Cardiac muscle cell (in vitro differentiated cells and primary cell): ENCODE data around the gene GPR15. TPM values are rescaled to one million over a fixed set of nuclear protein-coding genes. Genes with fewer than 3 reads are reported as not detected.

Source experiments
- DNase-seq, 2 donors: peaks; one replicate each; pipeline versions ENCODE4 v3.0.0 to v3.0.0-alpha.2; 2010 to 2017; ENCODE audit warnings: low read depth in 1 of 2, low spot score in 1 of 2
- H3K27ac ChIP-seq: fragments of 200-600 bp; sonication (generic); 2 replicates; pipeline ENCODE4 v1.5.1; 2016
- H3K27me3 ChIP-seq: fragments of 200-600 bp; sonication (generic); 2 replicates; pipeline ENCODE4 v1.6.0; 2016; ENCODE audit warnings: control low read depth
- H3K36me3 ChIP-seq: fragments of 200-600 bp; sonication (generic); 2 replicates; pipeline ENCODE4 v1.5.1; 2016; ENCODE audit warnings: control low read depth
- H3K4me1 ChIP-seq: fragments of 200-600 bp; sonication (generic); 2 replicates; pipeline ENCODE4 v1.8.1; 2017; ENCODE audit warnings: low read depth, mild to moderate bottlenecking, mixed run types
- H3K4me3 ChIP-seq: fragments of 200-600 bp; sonication (generic); 2 replicates; pipeline ENCODE4 v1.5.1; 2016; ENCODE audit warnings: mild to moderate bottlenecking
- H3K9me3 ChIP-seq: fragments of 200-600 bp; sonication (generic); 2 replicates; pipeline ENCODE4 v1.5.1; 2017; ENCODE audit warnings: low read depth, mild to moderate bottlenecking, control low read depth
- polyA plus RNA-seq: library from polyadenylated mRNA; unstranded; fragments of >200 nt; fragmentation: Nextera tagmentation; extraction: Ambion mirVana; gene quantifications from 2 replicates; pipeline ENCODE4 v1.2.1, GENCODE V29; 2016
- total RNA-seq: library from RNA; depleted of rRNA; stranded (reverse); fragments of >200 nt; gene quantifications from 2 replicates; pipeline ENCODE4 v1.2.3, GENCODE V29; 2016
- TF ChIP-seq, protein P1 (sequence below): IDR thresholded peaks from 2 replicates; pipeline ENCODE4 v1.5.1; 2012; ENCODE audit warnings: low read depth, mild to moderate bottlenecking, low read length

Gene GPR15
- total and polyA plus RNA-seq, 2 experiments from 2014 or later = not detected

DNA sequence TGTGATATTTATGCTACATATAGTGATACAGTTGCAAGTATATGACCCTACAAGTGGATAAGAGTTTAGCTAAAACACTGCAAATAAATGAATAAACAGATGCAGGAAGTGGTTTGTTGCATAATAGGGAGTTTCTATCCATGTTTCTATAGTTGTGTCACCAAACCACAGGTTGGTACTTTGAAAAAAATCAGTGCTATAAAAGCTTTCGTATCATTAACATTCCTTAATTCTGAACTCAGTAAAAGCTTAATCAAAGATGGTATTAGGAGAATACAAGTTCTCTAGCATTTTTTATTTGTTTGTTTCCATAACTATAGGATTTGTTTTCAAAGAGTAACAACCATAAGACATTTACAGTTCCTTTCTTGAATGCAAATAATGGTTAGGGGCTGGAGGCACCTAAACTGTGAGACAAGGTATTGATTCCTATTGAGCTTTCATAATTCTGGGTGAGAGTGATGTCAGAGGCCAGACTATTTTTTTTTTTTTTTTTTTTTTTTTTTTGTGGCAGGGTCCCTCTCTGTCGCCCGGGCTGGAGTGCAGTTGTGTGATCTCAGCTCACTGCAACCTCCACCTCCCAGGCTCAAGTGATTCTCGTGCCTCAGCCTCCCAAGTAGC lies 32.0 kb downstream of the GPR15 start:
- no peaks in the 10 kb centered on the region for H3K9me3 ChIP-seq
- no peak overlapping the region for H3K4me3 ChIP-seq
- TF ChIP-seq, protein P1, sequence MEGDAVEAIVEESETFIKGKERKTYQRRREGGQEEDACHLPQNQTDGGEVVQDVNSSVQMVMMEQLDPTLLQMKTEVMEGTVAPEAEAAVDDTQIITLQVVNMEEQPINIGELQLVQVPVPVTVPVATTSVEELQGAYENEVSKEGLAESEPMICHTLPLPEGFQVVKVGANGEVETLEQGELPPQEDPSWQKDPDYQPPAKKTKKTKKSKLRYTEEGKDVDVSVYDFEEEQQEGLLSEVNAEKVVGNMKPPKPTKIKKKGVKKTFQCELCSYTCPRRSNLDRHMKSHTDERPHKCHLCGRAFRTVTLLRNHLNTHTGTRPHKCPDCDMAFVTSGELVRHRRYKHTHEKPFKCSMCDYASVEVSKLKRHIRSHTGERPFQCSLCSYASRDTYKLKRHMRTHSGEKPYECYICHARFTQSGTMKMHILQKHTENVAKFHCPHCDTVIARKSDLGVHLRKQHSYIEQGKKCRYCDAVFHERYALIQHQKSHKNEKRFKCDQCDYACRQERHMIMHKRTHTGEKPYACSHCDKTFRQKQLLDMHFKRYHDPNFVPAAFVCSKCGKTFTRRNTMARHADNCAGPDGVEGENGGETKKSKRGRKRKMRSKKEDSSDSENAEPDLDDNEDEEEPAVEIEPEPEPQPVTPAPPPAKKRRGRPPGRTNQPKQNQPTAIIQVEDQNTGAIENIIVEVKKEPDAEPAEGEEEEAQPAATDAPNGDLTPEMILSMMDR = no peak
- no peaks in the 10 kb centered on the region for H3K36me3 ChIP-seq
- H3K27me3 ChIP-seq = no peaks in the 10 kb centered on the region
- H3K27ac ChIP-seq = no peak overlapping the region
- DNase-seq = peak in 1 of 2 donors; percentile 66
- H3K4me1 ChIP-seq = no peaks in the 10 kb centered on the region

DNA sequence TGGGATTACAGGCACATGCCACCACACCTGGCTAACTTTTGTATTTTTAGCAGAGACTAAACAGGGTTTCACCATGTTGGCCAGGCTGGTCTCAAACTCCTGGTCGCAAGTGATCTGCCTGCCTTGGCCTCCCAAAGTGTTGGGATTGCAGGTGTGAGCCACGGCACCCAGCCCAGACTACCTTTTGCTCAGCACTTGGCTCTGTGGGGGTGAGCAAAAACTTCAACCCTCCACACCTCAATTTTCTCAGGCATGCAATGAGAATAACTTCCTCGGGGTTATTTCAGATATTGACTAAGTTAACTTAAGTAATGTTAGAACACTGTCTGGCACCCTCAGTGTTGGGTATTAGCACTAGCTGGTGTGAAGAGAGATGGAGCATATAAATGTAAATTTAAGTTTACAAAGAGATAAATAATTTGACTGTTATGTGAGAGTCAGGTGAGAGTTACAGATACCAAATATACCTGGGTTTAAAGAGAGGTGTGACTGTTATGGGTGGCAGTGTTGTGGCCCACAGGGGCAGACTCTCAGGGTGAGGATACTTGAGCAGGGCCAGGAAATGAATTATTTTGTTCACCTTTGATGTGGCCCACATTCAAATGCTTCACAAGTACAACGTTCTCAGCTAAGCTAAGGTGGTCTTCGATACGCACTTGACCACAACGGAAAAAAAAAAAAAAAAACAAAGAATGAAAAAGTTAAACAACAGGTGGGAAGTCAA lies 32.7 kb downstream of the GPR15 start:
- Histone ChIP-seq H3K9me3 (no peaks in the 10 kb centered on the region), H3K4me3 (no peak overlapping the region), H3K36me3 (no peaks in the 10 kb centered on the region), H3K4me1 (no peaks in the 10 kb centered on the region), H3K27ac (no peak overlapping the region), H3K27me3 (no peaks in the 10 kb centered on the region)
- TF ChIP-seq, protein P1 = no peak
- DNase-seq = no peak

DNA sequence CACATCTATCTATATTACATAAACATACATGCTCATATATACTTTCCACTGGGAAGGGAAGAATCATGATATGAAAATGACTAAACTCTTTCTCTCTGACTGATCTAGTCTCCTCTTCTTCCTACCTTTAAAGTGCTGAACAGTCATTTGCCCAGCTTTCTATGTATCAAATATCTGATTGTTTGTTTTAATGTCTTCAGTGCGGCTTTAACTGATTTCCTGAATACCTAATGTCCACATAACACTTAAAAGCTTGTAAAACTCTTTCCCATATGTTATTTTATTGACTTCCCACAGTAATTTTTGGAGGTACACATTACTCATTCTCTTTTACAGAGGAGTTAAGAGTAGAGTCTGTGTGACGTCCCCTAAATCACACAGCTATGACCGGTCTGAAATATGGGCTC lies 33.5 kb downstream of the GPR15 start:
- H3K9me3 ChIP-seq = no peaks in the 10 kb centered on the region
- DNase-seq = no peak
- no peak overlapping the region for H3K4me3 ChIP-seq
- no peak overlapping the region for H3K27ac ChIP-seq
- TF ChIP-seq, protein P1 = no peak
- no peaks in the 10 kb centered on the region for H3K36me3 ChIP-seq
- H3K27me3 ChIP-seq = no peaks in the 10 kb centered on the region
- H3K4me1 ChIP-seq = no peaks in the 10 kb centered on the region

DNA sequence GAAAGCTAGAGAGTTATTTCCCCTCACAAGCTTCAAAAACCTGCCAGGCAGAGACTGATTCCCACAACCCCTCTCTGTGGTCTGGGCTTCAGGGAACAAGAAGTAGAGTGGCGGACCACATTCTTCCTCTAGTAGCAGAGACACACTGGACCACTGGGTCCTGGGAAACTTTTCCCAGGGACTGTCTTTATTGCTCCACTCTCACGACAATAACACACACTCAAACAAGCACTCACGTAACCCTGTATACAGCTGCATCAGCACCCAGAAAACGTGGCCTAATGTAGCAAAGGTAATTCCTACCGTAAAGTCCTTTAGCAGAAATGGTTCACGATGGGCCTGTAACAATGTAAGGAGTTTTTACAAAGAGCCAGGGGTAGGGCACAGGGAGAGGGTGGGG lies 34.1 kb downstream of the GPR15 start:
- Histone ChIP-seq H3K9me3 (no peaks in the 10 kb centered on the region), H3K4me1 (no peaks in the 10 kb centered on the region), H3K27ac (no peak overlapping the region), H3K27me3 (no peaks in the 10 kb centered on the region), H3K4me3 (no peak overlapping the region), H3K36me3 (no peaks in the 10 kb centered on the region)
- DNase-seq = no peak
- TF ChIP-seq, protein P1 = no peak

DNA sequence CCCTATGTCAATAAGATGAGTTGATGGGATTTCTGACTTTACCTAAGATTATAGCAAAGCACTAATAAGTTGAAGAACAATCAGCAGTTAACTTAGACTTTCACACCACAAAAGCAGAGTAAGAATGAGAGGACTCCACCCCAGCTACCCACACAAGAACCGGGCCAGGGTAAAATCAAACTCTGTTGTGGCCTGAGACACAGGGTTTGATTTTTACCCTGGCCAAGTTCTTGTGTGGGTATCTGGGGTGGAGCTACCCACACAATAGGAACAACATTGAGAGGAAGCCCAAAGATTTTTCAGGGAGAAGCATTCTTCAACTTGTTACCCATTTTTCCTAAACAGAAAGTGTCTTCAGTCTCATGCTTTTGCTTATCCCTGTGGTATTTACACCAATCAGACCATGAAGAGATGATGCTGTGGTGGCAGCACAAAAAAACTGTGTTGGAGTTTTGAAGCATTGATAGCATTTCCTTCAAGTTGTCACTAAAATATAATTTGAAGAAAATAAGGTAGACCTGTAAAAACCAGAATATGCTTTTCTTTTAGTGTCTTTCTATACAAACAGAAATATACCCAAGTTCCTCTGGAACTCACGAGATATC lies 36.0 kb downstream of the GPR15 start:
- no peak for DNase-seq
- Histone ChIP-seq H3K4me1 (no peaks in the 10 kb centered on the region), H3K4me3 (no peak overlapping the region), H3K27me3 (no peaks in the 10 kb centered on the region), H3K27ac (no peak overlapping the region), H3K36me3 (no peaks in the 10 kb centered on the region), H3K9me3 (no peaks in the 10 kb centered on the region)
- TF ChIP-seq, protein P1 = no peak
